Measurements from ENCODE around the gene GOSR1. TPM values are rescaled to one million over a fixed set of nuclear protein-coding genes. Genes with fewer than 3 reads are reported as not detected.
"Not testable (repeated sequence)": the region's sequence is repeated elsewhere in the genome, so short reads cannot be mapped to it uniquely, and the experiment has no call there.

GOSR1 gene
- 10 to 100 TPM; 28.1 to 56.8 (median 52.5) TPM for polyA plus RNA-seq

- Mint-ChIP-seq H3K9me3 (no peaks in the 10 kb centered on the region), H3K27me3 (ENCODE audit: low read depth in 3 of 3) (peaks cover 4 to 6% (median 5%) of the 10 kb centered on the region in 3 donors), H3K4me3 (peak within 1 kb of the TSS; percentile 95 to 99 (median 98)), H3K36me3 (peaks cover 0 to 7% (median 5%) of the 10 kb centered on the region in 3 donors), H3K27ac (peak within 1 kb of the TSS; percentile 93 to 99 (median 98)), H3K4me1 (peaks cover 29 to 53% of the 10 kb centered on the region in 2 donors)
- DNase-seq = peak; percentile 87 to 89 (median 87)
Observed at GRCh38 chr17:30477083-30477773, at the start of gene GOSR1. TSS of gene GOSR1 (plus strand) at chr17:30477408. CDS start at chr17:30477434, 26 bp downstream.

GRCh38 chr17:30427611-30428010 lies 49.6 kb upstream of the GOSR1 start:
- DNase-seq = no peak
- H3K27ac Mint-ChIP-seq = peak overlapping the region in 2 of 6 donors; percentile 58 to 73
- H3K4me1 Mint-ChIP-seq = no peaks in the 10 kb centered on the region
- no peak overlapping the region for H3K4me3 Mint-ChIP-seq
- H3K27me3 Mint-ChIP-seq (ENCODE audit: low read depth in 3 of 3) = peaks cover 0 to 2% (median 2%) of the 10 kb centered on the region in 3 donors
- peaks cover 7 to 54% (median 28%) of the 10 kb centered on the region in 3 donors for H3K36me3 Mint-ChIP-seq
- no peaks in the 10 kb centered on the region for H3K9me3 Mint-ChIP-seq

- Mint-ChIP-seq H3K9me3 (no peaks in the 10 kb centered on the region), H3K4me3 (no peak overlapping the region), H3K27me3 (ENCODE audit: low read depth in 3 of 3) (peaks cover 0 to 2% (median 0%) of the 10 kb centered on the region in 3 donors), H3K27ac (peak overlapping the region in 1 of 6 donors; percentile 72), H3K4me1 (no peaks in the 10 kb centered on the region), H3K36me3 (peaks cover 18 to 58% (median 34%) of the 10 kb centered on the region in 3 donors)
- no peak for DNase-seq
Observed at GRCh38 chr17:30429155-30429554, 48.1 kb upstream of the GOSR1 start.

GRCh38 chr17:30433514-30433913 lies 43.7 kb upstream of the GOSR1 start:
- peaks cover 6 to 8% of the 10 kb centered on the region in 2 donors for H3K4me1 Mint-ChIP-seq
- H3K4me3 Mint-ChIP-seq = no peak overlapping the region
- H3K27me3 Mint-ChIP-seq (ENCODE audit: low read depth in 3 of 3) = peaks cover 0 to 5% (median 2%) of the 10 kb centered on the region in 3 donors
- H3K9me3 Mint-ChIP-seq = no peaks in the 10 kb centered on the region
- H3K27ac Mint-ChIP-seq = no peak overlapping the region
- DNase-seq = no peak
- H3K36me3 Mint-ChIP-seq = peaks cover 26 to 48% (median 46%) of the 10 kb centered on the region in 3 donors

GRCh38 chr17:30436729-30437128 lies 40.5 kb upstream of the GOSR1 start:
- H3K9me3 Mint-ChIP-seq = no peaks in the 10 kb centered on the region
- H3K4me1 Mint-ChIP-seq = peaks cover 6 to 8% of the 10 kb centered on the region in 2 donors
- H3K36me3 Mint-ChIP-seq = peaks cover 24 to 38% (median 30%) of the 10 kb centered on the region in 3 donors
- no peak overlapping the region for H3K4me3 Mint-ChIP-seq
- H3K27me3 Mint-ChIP-seq (ENCODE audit: low read depth in 3 of 3) = peaks cover 0 to 5% (median 2%) of the 10 kb centered on the region in 3 donors
- peak overlapping the region in 1 of 6 donors; percentile 28 for H3K27ac Mint-ChIP-seq
- DNase-seq = no peak

GRCh38 chr17:30443721-30444120 lies 33.5 kb upstream of the GOSR1 start:
- Mint-ChIP-seq H3K4me3 (no peak overlapping the region), H3K9me3 (no peaks in the 10 kb centered on the region), H3K4me1 (peaks cover 5 to 11% of the 10 kb centered on the region in 2 donors), H3K36me3 (peaks cover 24 to 36% (median 31%) of the 10 kb centered on the region in 3 donors), H3K27ac (peak overlapping the region in 1 of 6 donors; percentile 5), H3K27me3 (ENCODE audit: low read depth in 3 of 3) (no peaks in the 10 kb centered on the region)
- no peak for DNase-seq

GRCh38 chr17:30446640-30447039 lies 30.6 kb upstream of the GOSR1 start:
- not testable (repeated sequence) for H3K4me3 Mint-ChIP-seq; H3K9me3 Mint-ChIP-seq; DNase-seq; H3K27me3 Mint-ChIP-seq (ENCODE audit: low read depth in 3 of 3)
- Mint-ChIP-seq H3K36me3 (peaks cover 31 to 42% (median 38%) of the 10 kb centered on the region in 3 donors), H3K4me1 (peaks cover 5 to 11% of the 10 kb centered on the region in 2 donors), H3K27ac (peak overlapping the region in 2 of 6 donors; percentile 39 to 66)

GRCh38 chr17:30449480-30449879 lies 27.7 kb upstream of the GOSR1 start:
- Mint-ChIP-seq H3K4me1 (peaks cover 6 to 11% of the 10 kb centered on the region in 2 donors), H3K27ac (no peak overlapping the region), H3K9me3 (no peaks in the 10 kb centered on the region), H3K36me3 (peaks cover 36 to 42% (median 38%) of the 10 kb centered on the region in 3 donors), H3K4me3 (no peak overlapping the region), H3K27me3 (ENCODE audit: low read depth in 3 of 3) (peaks cover 0 to 2% (median 2%) of the 10 kb centered on the region in 3 donors)
- DNase-seq = no peak

- peaks cover 36 to 43% (median 37%) of the 10 kb centered on the region in 3 donors for H3K36me3 Mint-ChIP-seq
- DNase-seq = no peak
- peaks cover 7 to 11% of the 10 kb centered on the region in 2 donors for H3K4me1 Mint-ChIP-seq
- H3K27ac Mint-ChIP-seq = peak overlapping the region in 1 of 6 donors; percentile 34
- no peak overlapping the region for H3K4me3 Mint-ChIP-seq
- peaks cover 0 to 2% (median 2%) of the 10 kb centered on the region in 3 donors for H3K27me3 Mint-ChIP-seq (ENCODE audit: low read depth in 3 of 3)
- H3K9me3 Mint-ChIP-seq = no peaks in the 10 kb centered on the region
Observed at GRCh38 chr17:30450125-30451027, 26.8 kb upstream of the GOSR1 start.

GRCh38 chr17:30454635-30455034 lies 22.6 kb upstream of the GOSR1 start:
- Mint-ChIP-seq H3K9me3 (no peaks in the 10 kb centered on the region), H3K36me3 (peaks cover 38 to 44% (median 39%) of the 10 kb centered on the region in 3 donors), H3K27ac (no peak overlapping the region), H3K4me1 (peaks cover 0 to 2% of the 10 kb centered on the region in 2 donors), H3K4me3 (no peak overlapping the region), H3K27me3 (ENCODE audit: low read depth in 3 of 3) (peaks cover 2 to 3% (median 2%) of the 10 kb centered on the region in 3 donors)
- no peak for DNase-seq

- DNase-seq = no peak
- Mint-ChIP-seq H3K4me3 (no peak overlapping the region), H3K27ac (no peak overlapping the region), H3K4me1 (peaks cover 0 to 2% of the 10 kb centered on the region in 2 donors), H3K36me3 (peaks cover 32 to 47% (median 36%) of the 10 kb centered on the region in 3 donors), H3K27me3 (ENCODE audit: low read depth in 3 of 3) (peaks cover 0 to 3% (median 2%) of the 10 kb centered on the region in 3 donors), H3K9me3 (no peaks in the 10 kb centered on the region)
Observed at GRCh38 chr17:30458371-30458770, 18.8 kb upstream of the GOSR1 start.

- not testable (repeated sequence) for H3K27me3 Mint-ChIP-seq (ENCODE audit: low read depth in 3 of 3); DNase-seq; H3K4me1 Mint-ChIP-seq; H3K27ac Mint-ChIP-seq; H3K4me3 Mint-ChIP-seq; H3K9me3 Mint-ChIP-seq
- H3K36me3 Mint-ChIP-seq = peaks cover 32 to 48% (median 36%) of the 10 kb centered on the region in 3 donors
Observed at GRCh38 chr17:30458797-30459413, 18.3 kb upstream of the GOSR1 start.

GRCh38 chr17:30468465-30468864 lies 8.7 kb upstream of the GOSR1 start:
- H3K27me3 Mint-ChIP-seq (ENCODE audit: low read depth in 3 of 3) = peaks cover 0 to 2% (median 0%) of the 10 kb centered on the region in 3 donors
- no peaks in the 10 kb centered on the region for H3K9me3 Mint-ChIP-seq
- H3K36me3 Mint-ChIP-seq = peaks cover 6 to 13% (median 9%) of the 10 kb centered on the region in 3 donors
- H3K27ac Mint-ChIP-seq = no peak overlapping the region
- H3K4me1 Mint-ChIP-seq = no peaks in the 10 kb centered on the region
- no peak overlapping the region for H3K4me3 Mint-ChIP-seq
- DNase-seq = no peak

All from immature natural killer cell (primary cell).